Nephron (organoid): ENCODE results near the gene SPC25.
"Not testable (repeated sequence)": the region's sequence is repeated elsewhere in the genome, so short reads cannot be mapped to it uniquely, and the experiment has no call there.

Source experiments
- H3K27ac Mint-ChIP-seq, 3 experiments: 2 replicates each; pipeline ENCODE4 v1.8.0; 2020; ENCODE audit warnings: mixed read lengths in 3 of 3, mild to moderate bottlenecking in 2 of 3, moderate library complexity in 1 of 3
- H3K27me3 Mint-ChIP-seq: 2 replicates; pipeline ENCODE4 v1.8.0; 2021; ENCODE audit warnings: low read depth, mild to moderate bottlenecking, moderate library complexity, mixed read lengths
- H3K36me3 Mint-ChIP-seq: 2 replicates; pipeline ENCODE4 v1.8.0; 2020; ENCODE audit warnings: low read depth, mixed read lengths
- H3K4me1 Mint-ChIP-seq: 2 replicates; pipeline ENCODE4 v1.8.0; 2020; ENCODE audit warnings: mixed read lengths
- H3K4me3 Mint-ChIP-seq, 3 experiments: 2 replicates each; pipeline ENCODE4 v1.8.0; 2020; ENCODE audit warnings: mild to moderate bottlenecking in 3 of 3, mixed read lengths in 3 of 3, moderate library complexity in 2 of 3
- H3K9me3 Mint-ChIP-seq: 2 replicates; pipeline ENCODE4 v1.8.0; 2020; ENCODE audit warnings: mixed read lengths
- CTCF ChIP-seq, 3 experiments: fragments of 200-600 bp; sonication (generic); IDR thresholded peaks; one replicate each; pipeline ENCODE4 v1.5.0; 2021; ENCODE audit warnings: antibody characterized with exemption in 3 of 3; ENCODE audit not compliant: unreplicated experiment in 3 of 3

SPC25 gene

GRCh38 chr2:168874368-168875054 is 15.7 kb downstream of the SPC25 start:
- H3K9me3 Mint-ChIP-seq = peaks cover 3% of the 10 kb centered on the region

GRCh38 chr2:168870824-168871223 is 19.4 kb downstream of the SPC25 start:
- not testable (repeated sequence) for H3K4me3 Mint-ChIP-seq, H3K27ac Mint-ChIP-seq, H3K4me1 Mint-ChIP-seq, H3K27me3 Mint-ChIP-seq
- Mint-ChIP-seq H3K9me3 (peaks cover 14% of the 10 kb centered on the region), H3K36me3 (peaks cover 47% of the 10 kb centered on the region)

More at GRCh38 chr2:168874368-168875054, 15.7 kb downstream of the SPC25 start:
- H3K36me3 Mint-ChIP-seq = peaks cover 24% of the 10 kb centered on the region
- H3K4me1 Mint-ChIP-seq = no peaks in the 10 kb centered on the region
- no peak overlapping the region for H3K27ac Mint-ChIP-seq
- no peak overlapping the region for H3K4me3 Mint-ChIP-seq
- TF ChIP-seq CTCF (IDR thresholded peaks at IDR 0.05; ENCODE audit: unreplicated experiment in 3 of 3) = no peak
- no peaks in the 10 kb centered on the region for H3K27me3 Mint-ChIP-seq

- Mint-ChIP-seq H3K9me3 (peaks cover 17% of the 10 kb centered on the region), H3K36me3 (peaks cover 52% of the 10 kb centered on the region)
- H3K27ac Mint-ChIP-seq, H3K4me3 Mint-ChIP-seq, H3K4me1 Mint-ChIP-seq, H3K27me3 Mint-ChIP-seq: not testable (repeated sequence)
These were observed 19.9 kb downstream of the SPC25 start for GRCh38 chr2:168870369-168870768.

DNA sequence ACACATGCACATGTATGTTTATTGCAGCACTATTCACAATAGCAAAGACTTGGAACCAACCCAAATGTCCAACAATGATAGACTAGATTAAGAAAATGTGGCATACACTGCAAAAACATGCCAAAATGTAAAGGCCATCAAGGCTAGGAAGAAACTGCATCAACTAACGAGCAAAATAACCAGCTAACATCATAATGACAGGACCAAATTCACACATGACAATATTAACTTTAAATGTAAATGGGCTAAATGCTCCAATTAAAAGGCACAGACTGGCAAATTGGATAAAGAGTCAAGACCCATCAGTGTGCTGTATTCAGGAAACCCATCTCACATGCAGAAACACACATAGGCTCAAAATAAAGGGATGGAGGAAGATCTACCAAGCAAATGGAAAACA is 23.1 kb downstream of the SPC25 start:
- H3K36me3 Mint-ChIP-seq = peaks cover 64% of the 10 kb centered on the region
- H3K9me3 Mint-ChIP-seq = peaks cover 23% of the 10 kb centered on the region
- H3K27ac Mint-ChIP-seq, H3K4me3 Mint-ChIP-seq, H3K27me3 Mint-ChIP-seq, H3K4me1 Mint-ChIP-seq: not testable (repeated sequence)

DNA sequence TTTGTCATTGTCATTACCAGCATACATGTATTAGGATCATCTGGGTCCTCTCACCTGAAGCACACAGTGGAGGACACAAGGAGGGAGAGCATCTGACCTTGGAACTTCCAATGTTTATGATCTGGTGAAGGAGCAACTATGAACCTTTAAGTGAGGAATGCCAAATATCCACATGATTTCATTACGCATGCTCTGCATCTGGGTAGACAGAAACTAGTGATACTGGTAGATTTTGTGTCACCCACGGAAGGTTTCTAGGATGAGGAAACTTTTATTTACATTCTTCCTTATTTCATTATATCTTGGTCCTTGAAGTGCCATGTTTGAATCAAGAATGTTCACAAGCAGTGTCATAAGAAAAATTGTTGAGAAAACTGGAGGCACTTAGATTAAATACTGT is 32.1 kb downstream of the SPC25 start:
- H3K27me3 Mint-ChIP-seq = no peaks in the 10 kb centered on the region
- H3K4me3 Mint-ChIP-seq = no peak overlapping the region
- no peak for TF ChIP-seq CTCF (IDR thresholded peaks at IDR 0.05; ENCODE audit: unreplicated experiment in 3 of 3)

GRCh38 chr2:168855601-168856000 is 34.6 kb downstream of the SPC25 start:
- no peaks in the 10 kb centered on the region for H3K4me1 Mint-ChIP-seq
- H3K36me3 Mint-ChIP-seq = peaks cover 25% of the 10 kb centered on the region
- H3K27me3 Mint-ChIP-seq = no peaks in the 10 kb centered on the region
- no peak for TF ChIP-seq CTCF (IDR thresholded peaks at IDR 0.05; ENCODE audit: unreplicated experiment in 3 of 3)
- H3K9me3 Mint-ChIP-seq = no peaks in the 10 kb centered on the region
- H3K4me3 Mint-ChIP-seq = no peak overlapping the region
- H3K27ac Mint-ChIP-seq = no peak overlapping the region

More for the DNA sequence above, 32.1 kb downstream of the SPC25 start:
- H3K9me3 Mint-ChIP-seq = no peaks in the 10 kb centered on the region
- no peaks in the 10 kb centered on the region for H3K4me1 Mint-ChIP-seq
- H3K27ac Mint-ChIP-seq = no peak overlapping the region
- H3K36me3 Mint-ChIP-seq = peaks cover 22% of the 10 kb centered on the region

GRCh38 chr2:168854651-168855050 is 35.6 kb downstream of the SPC25 start:
- Mint-ChIP-seq H3K4me3 (no peak overlapping the region), H3K27me3 (no peaks in the 10 kb centered on the region), H3K9me3 (no peaks in the 10 kb centered on the region), H3K4me1 (no peaks in the 10 kb centered on the region), H3K36me3 (peaks cover 25% of the 10 kb centered on the region), H3K27ac (no peak overlapping the region)
- no peak for TF ChIP-seq CTCF (IDR thresholded peaks at IDR 0.05; ENCODE audit: unreplicated experiment in 3 of 3)
